HEK293 (cell line): Measurements from ENCODE around the gene CNTNAP5.

Source experiments
- ZNF558 ChIP-seq: fragments of 450-650 bp; formaldehyde crosslinking; IDR thresholded peaks from 2 replicates; pipeline ENCODE4 v1.5.1; 2016; ENCODE audit warnings: missing biosample characterization, missing genetic modification characterization
- TF ChIP-seq, protein P1 (sequence below): fragments of 450-650 bp; formaldehyde crosslinking; IDR thresholded peaks from 2 replicates; pipeline ENCODE4 v1.5.1; 2016; ENCODE audit warnings: missing biosample characterization, missing genetic modification characterization, low read depth
- TF ChIP-seq, protein P2 (sequence below): fragments of 450-650 bp; formaldehyde crosslinking; IDR thresholded peaks from 2 replicates; pipeline ENCODE4 v1.5.1; 2016; ENCODE audit warnings: missing biosample characterization, missing genetic modification characterization

GRCh38 chr2:124609667-124610066 lies 584.6 kb downstream of the CNTNAP5 start:
- no peak for TF ChIP-seq ZNF558 (tag by site-specific recombination)
- TF ChIP-seq, protein P1, sequence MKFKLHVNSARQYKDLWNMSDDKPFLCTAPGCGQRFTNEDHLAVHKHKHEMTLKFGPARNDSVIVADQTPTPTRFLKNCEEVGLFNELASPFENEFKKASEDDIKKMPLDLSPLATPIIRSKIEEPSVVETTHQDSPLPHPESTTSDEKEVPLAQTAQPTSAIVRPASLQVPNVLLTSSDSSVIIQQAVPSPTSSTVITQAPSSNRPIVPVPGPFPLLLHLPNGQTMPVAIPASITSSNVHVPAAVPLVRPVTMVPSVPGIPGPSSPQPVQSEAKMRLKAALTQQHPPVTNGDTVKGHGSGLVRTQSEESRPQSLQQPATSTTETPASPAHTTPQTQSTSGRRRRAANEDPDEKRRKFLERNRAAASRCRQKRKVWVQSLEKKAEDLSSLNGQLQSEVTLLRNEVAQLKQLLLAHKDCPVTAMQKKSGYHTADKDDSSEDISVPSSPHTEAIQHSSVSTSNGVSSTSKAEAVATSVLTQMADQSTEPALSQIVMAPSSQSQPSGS (tag by site-specific recombination), result no peak
- TF ChIP-seq, protein P2, sequence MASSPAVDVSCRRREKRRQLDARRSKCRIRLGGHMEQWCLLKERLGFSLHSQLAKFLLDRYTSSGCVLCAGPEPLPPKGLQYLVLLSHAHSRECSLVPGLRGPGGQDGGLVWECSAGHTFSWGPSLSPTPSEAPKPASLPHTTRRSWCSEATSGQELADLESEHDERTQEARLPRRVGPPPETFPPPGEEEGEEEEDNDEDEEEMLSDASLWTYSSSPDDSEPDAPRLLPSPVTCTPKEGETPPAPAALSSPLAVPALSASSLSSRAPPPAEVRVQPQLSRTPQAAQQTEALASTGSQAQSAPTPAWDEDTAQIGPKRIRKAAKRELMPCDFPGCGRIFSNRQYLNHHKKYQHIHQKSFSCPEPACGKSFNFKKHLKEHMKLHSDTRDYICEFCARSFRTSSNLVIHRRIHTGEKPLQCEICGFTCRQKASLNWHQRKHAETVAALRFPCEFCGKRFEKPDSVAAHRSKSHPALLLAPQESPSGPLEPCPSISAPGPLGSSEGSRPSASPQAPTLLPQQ (tag by site-specific recombination), result no peak
